ENCODE results near the gene TMEM263. TPM values are rescaled to one million over a fixed set of nuclear protein-coding genes. Genes with fewer than 3 reads are reported as not detected.

The TMEM263 gene
- total RNA-seq, 1 experiment from 2014 or later: 31.3 TPM

- H3K36me3 ChIP-seq (ENCODE audit: control insufficient read depth in 1 of 2, insufficient read depth in 2 of 2, low read length in 2 of 2): no peaks in the 10 kb centered on the region
- peaks cover 4 to 7% of the 10 kb centered on the region in 2 experiments; a peak in 3 of 4 replicates for H3K9me3 ChIP-seq (ENCODE audit: control insufficient read depth in 1 of 2, insufficient read depth in 1 of 2, low read depth in 1 of 2, low read length in 2 of 2)
- H2AFZ ChIP-seq (ENCODE audit: low read depth, low read length, poor library complexity, severe bottlenecking): no peak overlapping the region
- no peaks in the 10 kb centered on the region for H3K4me1 ChIP-seq (ENCODE audit: control insufficient read depth in 1 of 2, insufficient read depth in 2 of 2, low read length in 2 of 2)
- H4K20me1 ChIP-seq (ENCODE audit: insufficient read depth): no peaks in the 10 kb centered on the region
- H3K27me3 ChIP-seq (ENCODE audit: insufficient read depth, low read length): no peaks in the 10 kb centered on the region
- H3K79me2 ChIP-seq (ENCODE audit: insufficient read depth, low read length): no peaks in the 10 kb centered on the region
- ChIA-PET POLR2A (interaction anchor here (1.1 kb wide), 1 partner anchor 13 kb away, joined by 3 read pairs; the partner anchor contains the start of gene TMEM263), RAD21 (ENCODE audit: low non-redundant PET in 1 of 2, low total read pairs in 2 of 2, uncharacterized antibody in 2 of 2, unreplicated experiment in 2 of 2) (no interaction called here), CTCF (no interaction called here)
- H3K9me2 ChIP-seq (ENCODE audit: insufficient read depth): no peaks in the 10 kb centered on the region
- BruUV-seq (replicated peaks): no TSS peak
- no peak overlapping the region for H3K4me3 ChIP-seq (replicated peaks in 1 of 2; ENCODE audit: low read depth in 1 of 2, low read length in 2 of 2)
- ATAC-seq (no peak), DNase-seq (ENCODE audit: low read depth, low spot score) (no peak)
- intact Hi-C loops (cut with micrococcal nuclease): no loop called here
- no peak for TF ChIP-seq EZH2 (IDR thresholded peaks at IDR 0.05)
- TF ChIP-seq ZNF274 (IDR thresholded peaks at IDR 0.05; ENCODE audit: low read depth, low read length): no peak
- no peak for TF ChIP-seq EGR1 (IDR thresholded peaks at IDR 0.05; ENCODE audit: low read depth)
- TF ChIP-seq, protein P1, sequence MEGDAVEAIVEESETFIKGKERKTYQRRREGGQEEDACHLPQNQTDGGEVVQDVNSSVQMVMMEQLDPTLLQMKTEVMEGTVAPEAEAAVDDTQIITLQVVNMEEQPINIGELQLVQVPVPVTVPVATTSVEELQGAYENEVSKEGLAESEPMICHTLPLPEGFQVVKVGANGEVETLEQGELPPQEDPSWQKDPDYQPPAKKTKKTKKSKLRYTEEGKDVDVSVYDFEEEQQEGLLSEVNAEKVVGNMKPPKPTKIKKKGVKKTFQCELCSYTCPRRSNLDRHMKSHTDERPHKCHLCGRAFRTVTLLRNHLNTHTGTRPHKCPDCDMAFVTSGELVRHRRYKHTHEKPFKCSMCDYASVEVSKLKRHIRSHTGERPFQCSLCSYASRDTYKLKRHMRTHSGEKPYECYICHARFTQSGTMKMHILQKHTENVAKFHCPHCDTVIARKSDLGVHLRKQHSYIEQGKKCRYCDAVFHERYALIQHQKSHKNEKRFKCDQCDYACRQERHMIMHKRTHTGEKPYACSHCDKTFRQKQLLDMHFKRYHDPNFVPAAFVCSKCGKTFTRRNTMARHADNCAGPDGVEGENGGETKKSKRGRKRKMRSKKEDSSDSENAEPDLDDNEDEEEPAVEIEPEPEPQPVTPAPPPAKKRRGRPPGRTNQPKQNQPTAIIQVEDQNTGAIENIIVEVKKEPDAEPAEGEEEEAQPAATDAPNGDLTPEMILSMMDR (IDR thresholded peaks at IDR 0.05 in 2 of 3, conservative IDR thresholded peaks at IDR 0.05 in 1 of 3; ENCODE audit: borderline replicate concordance in 1 of 3, insufficient read depth in 1 of 3, low read depth in 2 of 3, low read length in 2 of 3): no peak
- TF ChIP-seq, protein P2, sequence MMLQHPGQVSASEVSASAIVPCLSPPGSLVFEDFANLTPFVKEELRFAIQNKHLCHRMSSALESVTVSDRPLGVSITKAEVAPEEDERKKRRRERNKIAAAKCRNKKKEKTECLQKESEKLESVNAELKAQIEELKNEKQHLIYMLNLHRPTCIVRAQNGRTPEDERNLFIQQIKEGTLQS (IDR thresholded peaks at IDR 0.05): no peak
- TF ChIP-seq YY1 (IDR thresholded peaks at IDR 0.05; ENCODE audit: extremely low read depth, insufficient replicate concordance, low read depth, low read length): no peak
- no peak for TF ChIP-seq JUND (IDR thresholded peaks at IDR 0.05)
- no peak for TF ChIP-seq MAX (IDR thresholded peaks at IDR 0.05)
- TF ChIP-seq FOSL1 (IDR thresholded peaks at IDR 0.05; ENCODE audit: low read depth): no peak
- TF ChIP-seq POLR2AphosphoS5 (IDR thresholded peaks at IDR 0.05; ENCODE audit: low read depth, low read length): no peak
- no peak for TF ChIP-seq SP1 (IDR thresholded peaks at IDR 0.05; ENCODE audit: low read depth)
- TF ChIP-seq CBX3 (IDR thresholded peaks at IDR 0.05; ENCODE audit: low read depth): no peak
- no peak for TF ChIP-seq RAD21 (IDR thresholded peaks at IDR 0.05; ENCODE audit: low read depth)
- no peak for TF ChIP-seq EZH2phosphoT487 (IDR thresholded peaks at IDR 0.05; ENCODE audit: borderline replicate concordance)
- no peak for TF ChIP-seq SIN3A (IDR thresholded peaks at IDR 0.05; ENCODE audit: low read depth)
- TF ChIP-seq ZFX (IDR thresholded peaks at IDR 0.05): no peak
- no peak overlapping the region for H3K9ac ChIP-seq (ENCODE audit: low read length)
- no peak overlapping the region for H3K27ac ChIP-seq (ENCODE audit: low read depth, low read length)
- H3K4me2 ChIP-seq (ENCODE audit: low read length): no peak overlapping the region
These were observed 12.9 kb upstream of the TMEM263 start for GRCh38 chr12:106942775-106943174.
